Measurements from ENCODE around the gene NPLOC4.
A peak's percentile ranks its signal among the peaks of the same experiment; 100 is the strongest.
"Not testable (repeated sequence)": the region's sequence is repeated elsewhere in the genome, so short reads cannot be mapped to it uniquely, and the experiment has no call there.

The NPLOC4 gene

GRCh38 chr17:81631482-81631881, 5.4 kb downstream of the NPLOC4 start:
- DNase-seq = no peak

DNA sequence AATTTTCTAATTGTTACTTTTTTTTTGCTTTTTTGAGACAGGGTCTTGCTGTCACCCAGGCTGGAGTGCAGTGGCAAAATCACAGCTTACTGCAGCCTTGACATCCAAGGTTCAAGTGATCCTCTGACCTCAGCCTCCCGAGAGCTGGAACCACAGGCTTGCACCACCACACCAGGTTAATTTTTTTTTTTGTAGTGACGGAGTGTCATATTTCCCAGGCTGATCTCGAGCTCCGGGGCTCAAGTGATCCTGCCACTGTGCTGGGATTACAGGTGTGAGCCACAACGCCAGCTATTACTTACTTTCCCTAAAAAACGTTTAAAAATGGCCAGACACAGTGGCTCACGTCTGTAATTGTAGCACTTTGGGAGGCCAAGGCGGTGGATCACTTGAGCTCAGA, 6.6 kb downstream of the NPLOC4 start:
- no peak for DNase-seq

DNA sequence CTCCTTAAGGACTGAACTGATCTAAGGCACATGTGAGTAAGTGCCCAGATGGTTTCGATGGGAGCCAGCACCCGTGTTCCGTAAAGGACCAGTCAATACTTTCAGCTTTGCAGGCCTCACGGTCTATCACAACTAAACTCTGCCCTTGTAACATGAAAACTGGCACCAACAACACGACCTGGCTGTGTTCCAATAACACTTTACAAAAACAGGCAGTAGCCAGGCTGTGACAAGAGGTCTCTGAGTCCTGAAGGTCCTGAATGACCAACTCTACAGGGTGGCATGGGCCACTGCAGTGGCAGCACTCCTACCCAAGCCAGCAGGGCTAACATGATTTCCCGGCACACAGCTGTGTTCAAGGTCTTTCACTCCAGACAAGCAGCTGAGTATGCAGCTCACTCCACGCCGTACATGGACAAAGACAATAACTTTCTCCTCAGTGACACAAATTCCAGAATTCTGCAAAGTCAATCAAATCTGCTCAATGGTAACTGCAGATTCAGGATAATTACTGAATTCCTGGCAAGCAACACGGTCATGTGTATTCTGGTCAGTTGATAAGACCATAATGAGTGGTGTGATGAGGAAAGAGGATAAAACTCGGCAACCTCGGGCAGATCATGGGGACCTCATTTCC, 15.3 kb downstream of the NPLOC4 start:
- no peak for DNase-seq

GRCh38 chr17:81618307-81618706, 18.6 kb downstream of the NPLOC4 start:
- DNase-seq = not testable (repeated sequence)

DNA sequence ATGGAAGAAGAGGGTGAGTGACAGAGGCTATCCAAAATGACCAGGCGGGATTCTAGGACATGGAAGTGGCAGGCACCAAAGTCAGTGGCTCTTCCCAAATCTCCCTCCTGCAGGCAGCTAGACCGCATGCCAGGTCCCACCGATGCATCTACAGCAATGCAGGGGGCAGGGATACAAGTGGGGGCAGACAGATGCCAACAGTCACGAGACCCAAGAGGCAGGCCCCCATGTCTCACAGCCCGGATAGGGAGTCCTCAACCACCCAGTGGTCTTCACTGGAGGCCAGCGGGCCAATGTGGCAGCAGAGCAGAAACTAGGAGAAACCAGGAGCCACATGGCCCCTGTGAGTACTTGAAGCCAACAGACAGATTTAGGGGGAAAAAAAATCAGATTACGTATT, 20.0 kb downstream of the NPLOC4 start:
- DNase-seq = no peak

GRCh38 chr17:81615401-81615930, 21.4 kb downstream of the NPLOC4 start:
- DNase-seq = no peak

DNA sequence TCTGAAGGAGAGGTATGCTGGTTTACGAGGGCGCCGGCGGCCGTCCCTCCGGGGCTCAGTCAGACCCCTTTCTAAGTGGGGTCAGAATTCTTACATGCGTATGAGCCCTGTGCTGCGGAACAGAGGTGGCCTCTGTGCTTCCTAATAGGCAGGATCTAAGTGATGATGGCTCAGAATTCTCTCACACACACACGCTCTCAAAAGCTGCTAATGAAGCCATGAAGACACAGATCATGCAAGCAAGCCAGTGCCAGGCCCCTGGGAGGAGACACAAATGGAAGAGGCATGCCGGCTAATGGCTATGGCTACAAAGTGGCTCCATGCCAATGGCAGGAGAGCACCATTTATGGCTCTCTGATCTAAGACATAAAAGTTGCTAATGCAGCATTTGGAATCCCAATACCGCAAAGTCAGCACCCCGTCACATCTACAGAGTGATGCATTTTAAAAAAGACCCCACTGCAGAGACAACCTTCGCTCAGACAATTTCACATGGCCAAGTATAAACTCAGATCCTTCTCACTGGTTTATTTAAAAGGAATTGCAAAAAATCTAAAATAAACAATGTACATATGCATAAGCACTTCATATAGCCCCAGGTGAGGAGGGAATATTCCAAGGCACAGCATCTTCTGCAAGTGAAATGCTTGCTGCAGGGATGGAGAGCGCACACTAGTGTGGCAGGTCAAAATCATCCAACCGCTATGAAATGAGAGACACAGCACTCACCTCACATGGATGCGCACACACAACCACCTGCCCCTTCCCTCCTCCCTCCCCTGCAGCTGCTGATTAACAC, 24.5 kb downstream of the NPLOC4 start:
- DNase-seq = no peak

GRCh38 chr17:81609541-81610311, 27.2 kb downstream of the NPLOC4 start:
- DNase-seq = no peak

DNA sequence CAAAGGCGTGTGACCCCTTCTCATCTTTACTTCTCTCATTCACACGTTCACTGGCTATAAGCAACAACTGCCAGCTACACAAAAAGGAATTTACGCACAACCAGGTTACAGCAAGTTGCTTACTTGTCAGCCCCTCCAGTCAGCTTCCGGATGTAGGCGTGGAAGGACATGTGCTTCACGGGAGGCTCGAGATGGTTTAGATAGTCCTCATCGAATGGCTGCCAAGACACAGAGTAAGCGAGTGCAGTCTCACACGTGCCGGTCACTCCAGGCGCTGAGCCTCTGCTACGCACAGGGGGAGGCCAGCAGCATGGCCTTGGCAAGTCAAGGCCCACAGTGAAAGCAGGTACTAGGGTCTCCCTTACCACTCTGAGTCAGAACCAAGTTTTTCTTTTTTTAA, 28.3 kb downstream of the NPLOC4 start:
- no peak for DNase-seq

DNA sequence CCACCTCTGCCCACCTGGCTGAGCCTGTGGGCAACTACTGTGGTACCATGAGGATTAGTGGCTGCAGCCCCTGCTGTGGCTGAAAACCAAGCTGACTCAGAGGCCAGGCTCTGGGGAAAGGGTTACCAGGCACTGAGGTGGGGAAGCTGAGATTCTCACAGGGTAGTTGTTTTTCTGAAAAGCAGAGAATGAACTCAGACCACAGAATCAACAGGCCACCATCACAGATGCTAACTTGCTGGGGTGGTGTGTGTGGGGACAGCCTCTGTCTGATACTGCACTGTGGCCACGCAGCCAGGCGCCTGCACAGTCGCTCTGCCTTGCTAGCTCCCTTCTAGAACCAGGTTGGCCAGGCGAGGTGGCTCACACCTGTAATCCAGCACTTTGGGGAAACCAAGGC, 28.8 kb downstream of the NPLOC4 start:
- no peak for DNase-seq

DNA sequence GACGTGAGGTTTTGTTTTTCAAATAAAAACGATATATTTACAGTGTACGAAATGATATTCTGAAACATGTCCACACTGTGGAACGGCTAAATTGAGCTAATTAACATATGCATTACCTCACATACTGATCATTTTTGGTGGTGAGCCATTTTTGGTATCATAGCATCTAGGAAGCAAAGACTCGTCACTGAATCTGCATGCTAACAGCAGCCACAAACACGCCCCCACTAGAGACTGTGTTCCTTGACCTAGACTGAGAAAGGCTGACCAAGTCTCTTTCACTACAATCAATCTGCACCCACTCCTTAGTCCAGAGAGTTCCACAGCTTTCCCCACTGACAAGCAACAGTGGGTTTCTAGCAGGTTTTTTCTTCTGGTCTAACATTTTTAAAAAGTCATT, 29.5 kb downstream of the NPLOC4 start:
- no peak for DNase-seq

DNA sequence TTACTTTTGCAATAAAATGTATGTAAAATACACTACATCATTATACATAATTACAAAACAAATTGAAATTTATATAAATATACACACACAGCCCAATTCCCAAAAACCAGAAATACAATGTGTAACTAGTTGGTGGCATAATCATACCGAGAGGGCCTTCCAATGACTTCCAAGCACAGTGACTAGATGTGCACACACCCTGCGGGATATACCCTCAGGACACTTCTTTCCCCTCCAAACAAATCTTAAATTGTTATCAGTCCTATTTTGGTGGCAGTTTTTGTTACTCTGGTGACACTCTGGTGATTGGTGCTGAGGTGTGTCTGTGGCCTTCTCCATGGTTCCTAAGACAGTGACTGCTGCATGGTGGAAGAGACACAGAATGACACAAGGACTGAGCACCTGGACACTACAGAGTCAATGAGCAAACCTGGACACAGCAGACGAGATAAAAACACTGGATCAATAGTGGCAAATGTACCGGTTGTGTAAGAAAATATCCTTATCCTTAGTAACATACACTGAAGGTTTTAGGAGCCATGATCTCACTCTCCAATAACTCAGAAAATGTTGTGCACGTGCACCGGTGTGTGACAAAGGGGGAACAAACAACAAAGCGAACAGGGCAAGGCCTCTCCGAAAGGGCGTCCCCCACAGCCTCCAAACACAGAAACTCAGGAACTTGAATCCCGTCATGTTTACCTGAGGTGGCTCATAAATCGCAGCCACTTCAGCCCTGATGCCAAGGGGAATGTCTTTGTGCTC, 32.9 kb downstream of the NPLOC4 start:
- DNase-seq = no peak

- DNase-seq = peak; percentile 2
Measured at GRCh38 chr17:81601525-81602120, 35.3 kb downstream of the NPLOC4 start.

- no peak for DNase-seq
Measured at GRCh38 chr17:81599719-81600486, 37.0 kb downstream of the NPLOC4 start.

- DNase-seq = no peak
Measured at GRCh38 chr17:81593105-81593871, 43.6 kb downstream of the NPLOC4 start.

DNA sequence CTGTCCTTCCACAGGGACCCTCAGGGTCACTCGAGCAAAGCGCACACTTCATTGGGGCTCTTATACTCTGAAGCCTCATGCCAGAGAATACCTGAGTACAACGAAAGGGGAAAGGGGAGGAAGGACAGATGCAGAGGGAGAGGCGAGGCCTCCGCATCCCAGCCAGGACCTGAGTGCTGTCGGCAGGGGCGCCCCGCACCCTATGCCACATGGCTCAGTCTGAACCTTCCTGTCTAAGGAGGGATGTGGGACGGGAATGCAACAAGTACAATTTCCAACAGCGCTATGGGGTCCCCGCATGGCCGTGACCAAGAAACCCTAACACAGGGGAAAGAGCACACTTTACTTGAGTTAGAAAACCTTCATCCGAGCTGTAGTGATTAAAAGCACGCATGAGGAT, 44.9 kb downstream of the NPLOC4 start:
- no peak for DNase-seq

- DNase-seq = no peak
Measured at GRCh38 chr17:81590121-81590520, 46.8 kb downstream of the NPLOC4 start.

DNA sequence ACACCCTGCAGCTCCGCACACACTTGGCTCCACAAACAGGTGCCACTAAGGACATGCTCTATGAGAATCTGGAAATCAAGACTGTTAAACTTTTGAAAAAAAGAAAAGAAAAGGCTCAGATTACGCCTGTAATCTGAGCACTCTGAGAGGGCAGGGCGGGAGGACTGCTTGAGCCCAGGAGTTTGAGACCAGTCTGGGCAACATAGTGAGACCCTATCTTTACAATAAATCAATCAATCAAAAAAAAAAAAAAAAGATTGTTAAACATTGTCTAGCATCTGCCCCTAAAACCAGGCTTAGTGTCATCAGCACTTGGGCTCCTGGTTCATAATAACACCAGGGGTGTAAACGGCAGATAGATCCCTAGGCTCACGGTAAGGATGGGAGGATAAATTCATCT, 47.3 kb downstream of the NPLOC4 start:
- DNase-seq = no peak

GRCh38 chr17:81586096-81586495, 50.8 kb downstream of the NPLOC4 start:
- no peak for DNase-seq

DNA sequence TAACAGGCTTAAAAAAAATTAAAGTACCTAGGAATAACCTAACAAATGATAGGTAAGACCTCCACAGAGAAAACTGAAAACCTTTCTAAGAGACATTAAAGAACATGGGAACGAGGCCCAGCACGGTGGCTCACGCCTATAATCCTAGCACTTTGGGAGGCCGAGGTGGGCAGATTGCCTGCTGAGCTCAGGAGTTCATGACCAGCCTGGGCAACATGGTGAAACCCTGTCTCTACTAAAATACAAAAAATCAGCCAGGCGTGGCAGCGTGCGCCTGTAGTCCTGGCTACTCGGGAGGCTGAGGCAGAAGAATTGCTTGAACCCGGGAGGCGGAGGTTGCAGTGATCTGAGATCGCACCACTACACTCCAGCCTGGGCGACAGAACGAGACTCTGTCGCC, 52.1 kb downstream of the NPLOC4 start:
- DNase-seq = not testable (repeated sequence)

All from effector CD8-positive, alpha-beta T cell (primary cell).